GM21367 (cell line): ENCODE data around the gene PCBP1.
"Not testable (repeated sequence)": the region's sequence is repeated elsewhere in the genome, so short reads cannot be mapped to it uniquely, and the experiment has no call there.

Source experiments
- ATAC-seq: cut with Tn5 transposase; IDR thresholded peaks from one replicate; pipeline ENCODE4 v1.9.1; 2021; ENCODE audit not compliant: unreplicated experiment

PCBP1 gene

DNA sequence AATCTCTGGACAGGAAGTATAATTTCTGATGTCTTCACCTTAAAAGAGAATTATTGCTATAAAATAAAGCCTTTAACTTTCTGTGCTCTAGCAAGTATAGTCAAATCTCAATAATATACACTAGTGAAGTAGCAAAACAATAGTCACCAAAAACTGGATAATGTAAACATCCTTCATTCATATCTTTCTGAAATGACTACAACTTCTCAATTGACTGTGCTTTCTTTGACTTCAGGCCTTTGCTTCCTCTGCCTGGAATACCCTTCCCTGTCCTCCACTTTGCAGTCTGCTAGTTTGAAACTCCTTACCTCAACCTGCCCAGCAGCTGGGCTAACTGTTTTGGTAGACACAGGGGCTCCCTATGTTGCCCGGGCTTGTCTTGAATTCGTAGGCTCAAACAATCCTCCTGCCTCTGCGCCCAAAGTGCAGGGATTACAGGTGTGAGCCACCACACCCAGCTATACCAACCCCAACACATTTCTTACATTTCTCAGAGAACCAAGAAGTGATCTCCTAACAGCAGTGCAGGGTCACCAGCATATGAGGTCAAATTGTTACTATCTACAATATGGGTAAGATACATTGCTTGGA, 6.6 kb upstream of the PCBP1 start:
- no peak for ATAC-seq

DNA sequence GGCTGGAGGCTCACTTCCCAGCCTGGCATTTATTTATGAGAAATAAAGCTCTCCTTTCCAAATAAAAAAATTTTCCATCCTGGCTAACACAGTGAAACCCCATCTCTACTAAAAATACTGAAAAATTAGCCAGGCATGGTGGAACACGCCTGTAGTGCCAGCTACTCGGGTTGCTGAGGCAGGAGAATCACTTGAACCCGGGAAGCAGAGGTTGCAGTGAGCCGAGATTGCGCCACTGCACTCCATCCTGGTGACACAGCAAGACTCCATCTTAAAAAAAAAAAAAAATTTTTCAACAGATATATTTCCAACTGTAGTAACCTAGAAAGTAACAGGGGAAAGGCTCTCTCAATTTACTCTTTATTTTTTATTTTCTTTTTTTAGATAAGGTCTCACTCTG, 6.1 kb upstream of the PCBP1 start:
- ATAC-seq = no peak

- ATAC-seq = peak; percentile 25
Measured at GRCh38 chr2:70083344-70084156, 3.7 kb upstream of the PCBP1 start.

DNA sequence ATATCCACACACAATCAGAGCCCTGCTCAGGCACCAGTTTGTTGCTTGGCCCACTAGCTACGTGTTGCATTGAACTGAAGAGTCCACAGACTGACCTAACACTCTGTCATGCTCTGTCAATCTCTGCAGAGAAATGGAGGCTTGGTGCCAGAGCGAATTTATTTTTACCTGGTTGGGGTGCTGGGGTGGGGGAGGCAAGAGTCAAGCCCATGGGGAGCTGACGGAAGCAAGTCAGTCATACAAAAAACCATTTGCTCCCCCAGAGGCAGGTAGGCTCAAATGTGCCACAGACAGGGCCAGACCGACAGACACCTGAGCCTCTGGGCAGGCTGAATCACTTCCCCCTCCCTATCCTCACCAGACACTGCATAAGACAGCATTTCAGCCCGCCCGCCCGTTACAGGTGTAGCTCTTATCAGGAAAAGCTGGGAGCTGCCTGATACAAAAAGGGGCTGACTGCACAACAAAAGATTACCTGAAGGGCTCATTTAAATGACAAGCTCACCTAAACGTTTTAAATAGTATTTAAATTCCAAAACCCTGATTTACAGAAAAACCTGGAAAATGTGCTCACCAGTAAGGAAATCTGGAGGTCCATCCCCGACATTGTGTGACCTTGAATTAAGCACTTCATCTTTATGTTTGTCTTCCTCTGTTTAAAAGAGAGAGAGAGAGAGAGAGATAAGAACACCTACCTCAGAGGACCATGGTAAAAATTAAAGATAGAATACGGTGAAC, 2.1 kb upstream of the PCBP1 start:
- ATAC-seq = no peak

DNA sequence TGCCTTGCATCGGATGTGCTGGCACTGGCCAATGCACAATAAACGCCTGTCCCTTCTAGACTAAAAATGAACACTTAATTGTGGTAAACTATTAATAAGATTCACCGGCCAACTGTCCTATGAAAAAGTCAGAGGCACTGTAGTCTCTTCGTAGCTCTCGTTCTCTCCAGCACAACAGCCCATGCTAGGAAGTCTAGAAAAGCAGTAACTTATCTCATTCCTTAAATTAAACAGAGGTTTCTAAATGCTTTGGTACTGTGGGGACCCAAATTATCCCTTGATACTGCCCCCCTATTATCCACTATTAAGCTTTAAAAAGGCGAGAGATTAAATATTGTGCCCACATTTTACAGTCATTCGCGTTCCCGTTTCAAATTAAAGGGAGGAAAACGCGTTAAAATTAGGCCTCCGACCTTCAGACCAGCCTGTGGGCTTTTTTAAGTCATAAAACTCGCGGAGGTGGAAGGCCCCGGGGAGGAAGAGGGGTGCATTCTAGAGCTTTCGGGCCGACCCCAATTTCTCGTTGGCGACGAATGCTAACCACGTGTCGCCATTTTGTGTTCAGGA, 1.5 kb upstream of the PCBP1 start:
- ATAC-seq = no peak

- ATAC-seq = peak; percentile 23
Measured at GRCh38 chr2:70086278-70086837, 919 bp upstream of the PCBP1 start.

DNA sequence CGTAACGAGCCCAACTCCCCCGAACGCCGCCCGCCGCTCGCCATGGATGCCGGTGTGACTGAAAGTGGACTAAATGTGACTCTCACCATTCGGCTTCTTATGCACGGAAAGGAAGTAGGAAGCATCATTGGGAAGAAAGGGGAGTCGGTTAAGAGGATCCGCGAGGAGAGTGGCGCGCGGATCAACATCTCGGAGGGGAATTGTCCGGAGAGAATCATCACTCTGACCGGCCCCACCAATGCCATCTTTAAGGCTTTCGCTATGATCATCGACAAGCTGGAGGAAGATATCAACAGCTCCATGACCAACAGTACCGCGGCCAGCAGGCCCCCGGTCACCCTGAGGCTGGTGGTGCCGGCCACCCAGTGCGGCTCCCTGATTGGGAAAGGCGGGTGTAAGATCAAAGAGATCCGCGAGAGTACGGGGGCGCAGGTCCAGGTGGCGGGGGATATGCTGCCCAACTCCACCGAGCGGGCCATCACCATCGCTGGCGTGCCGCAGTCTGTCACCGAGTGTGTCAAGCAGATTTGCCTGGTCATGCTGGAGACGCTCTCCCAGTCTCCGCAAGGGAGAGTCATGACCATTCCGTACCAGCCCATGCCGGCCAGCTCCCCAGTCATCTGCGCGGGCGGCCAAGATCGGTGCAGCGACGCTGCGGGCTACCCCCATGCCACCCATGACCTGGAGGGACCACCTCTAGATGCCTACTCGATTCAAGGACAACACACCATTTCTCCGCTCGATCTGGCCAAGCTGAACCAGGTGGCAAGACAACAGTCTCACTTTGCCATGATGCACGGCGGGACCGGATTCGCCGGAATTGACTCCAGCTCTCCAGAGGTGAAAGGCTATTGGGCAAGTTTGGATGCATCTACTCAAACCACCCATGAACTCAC, 673 bp downstream of the PCBP1 start:
- ATAC-seq = no peak

- ATAC-seq = no peak
Measured at GRCh38 chr2:70088598-70089219, 1.4 kb downstream of the PCBP1 start.

- no peak for ATAC-seq
Measured at GRCh38 chr2:70089220-70089982, 2.1 kb downstream of the PCBP1 start.

DNA sequence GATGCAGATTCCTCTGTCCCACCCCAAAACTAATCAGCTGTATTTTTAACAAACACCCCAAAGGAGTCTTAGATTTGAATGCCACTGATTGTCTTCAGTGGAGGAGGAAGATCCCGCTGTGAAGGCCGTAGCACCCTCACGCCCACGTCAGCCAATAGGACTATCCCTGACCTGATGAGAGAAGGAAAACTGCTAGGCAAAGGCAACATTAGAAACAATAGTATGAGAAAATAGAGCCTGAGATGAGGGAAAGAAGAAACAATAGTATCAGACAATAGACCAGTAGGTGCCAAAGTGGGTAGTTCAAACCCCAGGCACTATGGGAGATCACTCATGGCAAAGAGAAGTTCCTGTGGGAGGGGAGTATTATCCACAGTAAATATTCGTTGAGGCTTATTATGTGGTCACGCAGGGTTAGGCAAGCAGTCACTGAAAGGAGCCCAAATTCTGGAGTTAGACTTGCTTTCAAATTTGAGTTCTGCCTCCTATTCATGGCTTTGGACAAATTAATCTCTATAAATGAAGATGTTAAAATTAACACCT, 2.8 kb downstream of the PCBP1 start:
- ATAC-seq = no peak

GRCh38 chr2:70090706-70091334, 3.5 kb downstream of the PCBP1 start:
- no peak for ATAC-seq

GRCh38 chr2:70091364-70091763, 4.1 kb downstream of the PCBP1 start:
- no peak for ATAC-seq

DNA sequence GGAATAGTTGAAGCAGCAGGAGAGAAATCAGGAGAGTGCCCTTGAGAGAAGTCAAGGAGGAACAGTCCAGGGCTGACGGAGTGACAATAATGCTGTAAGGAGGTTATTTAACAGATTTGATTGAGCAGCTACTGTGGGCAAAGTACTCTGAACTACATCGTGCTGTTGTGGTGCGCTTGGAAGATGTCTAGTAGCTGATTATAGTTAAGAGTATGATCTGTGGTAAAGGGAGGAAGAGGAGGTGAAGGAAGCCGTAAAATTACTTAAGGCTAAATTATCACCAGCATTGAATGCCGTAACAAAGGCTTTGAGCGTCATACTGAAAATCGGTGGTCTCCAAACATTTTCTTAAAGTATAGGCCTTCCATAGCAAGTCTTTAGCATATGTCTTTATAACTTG, 4.5 kb downstream of the PCBP1 start:
- ATAC-seq = no peak

DNA sequence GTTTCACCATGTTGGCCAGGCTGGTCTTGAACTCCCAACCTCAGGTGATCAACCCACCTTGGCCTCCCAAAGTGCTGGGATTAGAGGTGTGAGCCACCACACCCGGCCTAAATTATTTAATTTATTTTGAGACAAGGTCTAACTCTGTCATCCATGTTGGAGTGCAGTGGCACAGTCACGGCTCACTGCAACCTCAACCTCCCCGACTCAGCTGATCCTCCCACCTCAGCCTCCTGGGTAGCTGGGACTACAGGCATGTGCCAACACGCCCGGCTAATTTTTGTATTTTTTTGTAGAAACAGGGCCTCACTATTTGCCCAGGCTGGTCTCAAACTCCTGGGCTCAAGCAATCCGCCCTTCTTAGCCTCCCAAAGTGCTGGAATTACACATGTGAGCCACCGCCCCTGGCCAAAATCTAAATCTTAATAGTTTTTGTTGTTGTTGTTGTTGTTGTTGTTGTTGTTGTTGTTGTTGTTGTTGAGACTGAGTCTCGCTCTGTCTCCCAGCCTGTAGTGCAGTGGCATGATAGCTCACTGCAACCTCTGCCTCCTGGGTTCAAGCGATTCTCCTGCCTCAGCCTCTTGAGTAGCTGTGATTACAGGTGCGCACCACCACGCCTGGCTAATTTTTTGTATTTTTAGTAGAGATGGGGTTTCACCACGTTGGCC, 5.4 kb downstream of the PCBP1 start:
- ATAC-seq = not testable (repeated sequence)

- no peak for ATAC-seq
Measured at GRCh38 chr2:70094171-70094977, 7.1 kb downstream of the PCBP1 start.

DNA sequence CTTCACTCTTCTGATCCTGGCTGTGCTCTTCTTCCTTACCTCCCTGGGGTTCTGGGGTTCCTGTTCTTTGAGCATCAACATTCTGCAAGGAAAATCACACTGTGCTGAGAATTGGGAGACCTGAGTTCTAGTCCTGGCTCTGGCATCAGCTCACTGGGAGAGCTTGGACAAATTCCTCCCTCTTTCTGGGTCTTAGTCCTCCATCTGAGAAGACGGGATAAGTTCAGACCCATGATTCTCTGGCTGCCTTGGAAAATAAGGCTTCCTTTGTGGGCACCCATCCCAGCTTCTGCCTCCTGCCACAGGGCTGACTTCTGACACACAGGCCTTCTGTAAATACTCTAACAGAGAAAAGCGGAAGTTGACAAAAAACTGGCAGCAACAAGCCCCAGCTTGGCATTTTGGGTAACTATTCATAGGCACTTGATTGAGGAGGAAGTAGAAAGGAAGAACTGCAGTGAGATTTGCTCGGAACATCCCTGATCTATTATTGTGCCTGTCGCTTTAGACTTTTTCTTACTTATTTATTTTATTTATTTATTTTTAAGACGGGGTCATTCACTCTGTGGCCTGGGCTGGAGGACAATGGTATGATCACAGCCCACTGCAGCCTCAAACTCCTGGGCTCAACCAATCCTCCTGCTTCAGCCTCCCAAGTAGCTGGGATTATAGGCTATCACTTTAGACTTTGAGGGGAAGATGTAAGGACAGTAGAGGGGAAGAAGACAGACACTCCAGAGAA, 7.9 kb downstream of the PCBP1 start:
- ATAC-seq = no peak
